ENCODE measurements around the gene JKAMP.

DNA sequence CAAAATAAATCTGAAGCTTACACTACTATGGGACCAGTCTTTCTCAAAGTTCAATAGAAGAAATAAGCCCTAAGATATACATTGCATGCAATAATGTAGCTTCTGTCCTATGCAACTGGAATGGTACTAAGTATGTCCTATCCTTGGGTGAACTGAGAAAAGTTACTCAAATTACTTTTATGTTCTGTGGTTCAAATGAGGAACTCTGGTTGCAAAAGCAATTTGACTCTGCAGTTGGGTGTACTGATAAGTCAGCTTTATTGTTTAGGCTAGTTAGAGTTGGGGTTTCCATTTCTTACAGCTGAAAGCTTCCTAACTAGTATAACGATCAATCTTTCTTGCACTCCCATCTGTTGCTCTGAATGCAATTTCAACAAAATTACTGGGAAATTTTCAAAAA is 48.3 kb upstream of the JKAMP start:
- TF ChIP-seq SP1 (IDR thresholded peaks at IDR 0.05), result no peak
- no peak for TF ChIP-seq CTBP1 (IDR thresholded peaks at IDR 0.05; ENCODE audit: borderline replicate concordance)
- TF ChIP-seq SUZ12 (IDR thresholded peaks at IDR 0.05), result no peak
- no peak for TF ChIP-seq L3MBTL2 (conservative IDR thresholded peaks at IDR 0.05)
- no peak for TF ChIP-seq FOXK2 (IDR thresholded peaks at IDR 0.05)
- no peak for TF ChIP-seq BHLHE40 (IDR thresholded peaks at IDR 0.05; ENCODE audit: borderline replicate concordance)
- TF ChIP-seq ELF4 (IDR thresholded peaks at IDR 0.05), result no peak
- no peak for TF ChIP-seq NFRKB (IDR thresholded peaks at IDR 0.05)
- TF ChIP-seq FOXA1 (IDR thresholded peaks at IDR 0.05), result no peak
- no peak for TF ChIP-seq FOXM1 (IDR thresholded peaks at IDR 0.05; ENCODE audit: borderline replicate concordance)
- TF ChIP-seq HDGF (IDR thresholded peaks at IDR 0.05; ENCODE audit: borderline replicate concordance), result no peak
- TF ChIP-seq, protein P1, sequence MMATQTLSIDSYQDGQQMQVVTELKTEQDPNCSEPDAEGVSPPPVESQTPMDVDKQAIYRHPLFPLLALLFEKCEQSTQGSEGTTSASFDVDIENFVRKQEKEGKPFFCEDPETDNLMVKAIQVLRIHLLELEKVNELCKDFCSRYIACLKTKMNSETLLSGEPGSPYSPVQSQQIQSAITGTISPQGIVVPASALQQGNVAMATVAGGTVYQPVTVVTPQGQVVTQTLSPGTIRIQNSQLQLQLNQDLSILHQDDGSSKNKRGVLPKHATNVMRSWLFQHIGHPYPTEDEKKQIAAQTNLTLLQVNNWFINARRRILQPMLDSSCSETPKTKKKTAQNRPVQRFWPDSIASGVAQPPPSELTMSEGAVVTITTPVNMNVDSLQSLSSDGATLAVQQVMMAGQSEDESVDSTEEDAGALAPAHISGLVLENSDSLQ (IDR thresholded peaks at IDR 0.05), result no peak
- no peak for TF ChIP-seq TARDBP (IDR thresholded peaks at IDR 0.05)

Data from HEK293T (cell line).